GM18520 (cell line): ENCODE measurements around the gene PTBP3.
"Not testable (repeated sequence)": the region's sequence is repeated elsewhere in the genome, so short reads cannot be mapped to it uniquely, and the experiment has no call there.

ENCODE experiments used
- ATAC-seq: cut with Tn5 transposase; IDR thresholded peaks from one replicate; pipeline ENCODE4 v1.9.1; 2021; ENCODE audit not compliant: unreplicated experiment

Gene PTBP3

GRCh38 chr9:112325127-112325526, 8.3 kb downstream of the PTBP3 start:
- ATAC-seq = no peak

GRCh38 chr9:112323378-112323854, 10.0 kb downstream of the PTBP3 start:
- ATAC-seq = no peak

- ATAC-seq = no peak
Measured at GRCh38 chr9:112322701-112323377, 10.6 kb downstream of the PTBP3 start.

- ATAC-seq = no peak
Measured at GRCh38 chr9:112316258-112316943, 17.0 kb downstream of the PTBP3 start.

- no peak for ATAC-seq
Measured at GRCh38 chr9:112315331-112316257, 17.8 kb downstream of the PTBP3 start.

GRCh38 chr9:112312139-112312538, 21.3 kb downstream of the PTBP3 start:
- no peak for ATAC-seq

GRCh38 chr9:112311497-112311896, 21.9 kb downstream of the PTBP3 start:
- no peak for ATAC-seq

- ATAC-seq = no peak
Measured at GRCh38 chr9:112310826-112311225, 22.6 kb downstream of the PTBP3 start.

GRCh38 chr9:112308588-112308987, 24.8 kb downstream of the PTBP3 start:
- ATAC-seq = no peak

- no peak for ATAC-seq
Measured at GRCh38 chr9:112301420-112301819, 32.0 kb downstream of the PTBP3 start.

GRCh38 chr9:112299514-112299913, 33.9 kb downstream of the PTBP3 start:
- ATAC-seq = no peak

- ATAC-seq = no peak
Measured at GRCh38 chr9:112296929-112297328, 36.5 kb downstream of the PTBP3 start.

GRCh38 chr9:112295174-112295573, 38.2 kb downstream of the PTBP3 start:
- no peak for ATAC-seq

- no peak for ATAC-seq
Measured at GRCh38 chr9:112288029-112288428, 45.4 kb downstream of the PTBP3 start.

- ATAC-seq = no peak
Measured at GRCh38 chr9:112286926-112287325, 46.5 kb downstream of the PTBP3 start.

- ATAC-seq = no peak
Measured at GRCh38 chr9:112285056-112285455, 48.4 kb downstream of the PTBP3 start.

GRCh38 chr9:112283582-112284253, 49.7 kb downstream of the PTBP3 start:
- no peak for ATAC-seq

GRCh38 chr9:112282841-112283240, 50.6 kb downstream of the PTBP3 start:
- not testable (repeated sequence) for ATAC-seq

GRCh38 chr9:112280904-112281303, 52.5 kb downstream of the PTBP3 start:
- no peak for ATAC-seq

- no peak for ATAC-seq
Measured at GRCh38 chr9:112279501-112279900, 53.9 kb downstream of the PTBP3 start.

- ATAC-seq = no peak
Measured at GRCh38 chr9:112278152-112278551, 55.3 kb downstream of the PTBP3 start.
